Measurements from ENCODE around the gene THSD4. TPM values are rescaled to one million over a fixed set of nuclear protein-coding genes. Genes with fewer than 3 reads are reported as not detected.
"Not testable (repeated sequence)": the region's sequence is repeated elsewhere in the genome, so short reads cannot be mapped to it uniquely, and the experiment has no call there.

THSD4 gene
- total RNA-seq, 2 experiments from 2014 or later = not detected

GRCh38 chr15:71145648-71146047 lies 30.4 kb downstream of the THSD4 start:
- ChIA-PET POLR2A (no interaction called here), CTCF (no interaction called here)
- Mint-ChIP-seq H3K36me3 (ENCODE audit: low read depth) (no peaks in the 10 kb centered on the region), H3K9me3 (ENCODE audit: insufficient read depth) (no peaks in the 10 kb centered on the region), H3K4me3 (no peak overlapping the region), H3K27ac (no peak overlapping the region), H3K4me1 (ENCODE audit: low read depth) (no peaks in the 10 kb centered on the region), H3K27me3 (ENCODE audit: low read depth) (peaks cover 3% of the 10 kb centered on the region)
- DNase-seq = no peak
- ATAC-seq = no peak

GRCh38 chr15:71146580-71146982 lies 31.3 kb downstream of the THSD4 start:
- H3K4me1 Mint-ChIP-seq (ENCODE audit: low read depth) = no peaks in the 10 kb centered on the region
- no peaks in the 10 kb centered on the region for H3K9me3 Mint-ChIP-seq (ENCODE audit: insufficient read depth)
- H3K4me3 Mint-ChIP-seq = no peak overlapping the region
- DNase-seq = no peak
- ATAC-seq = no peak
- H3K27ac Mint-ChIP-seq = no peak overlapping the region
- POLR2A ChIA-PET = no interaction called here
- CTCF ChIA-PET = no interaction called here
- no peaks in the 10 kb centered on the region for H3K36me3 Mint-ChIP-seq (ENCODE audit: low read depth)
- H3K27me3 Mint-ChIP-seq (ENCODE audit: low read depth) = peaks cover 3% of the 10 kb centered on the region

- POLR2A ChIA-PET = no interaction called here
- no peak overlapping the region for H3K27ac Mint-ChIP-seq
- no peaks in the 10 kb centered on the region for H3K9me3 Mint-ChIP-seq (ENCODE audit: insufficient read depth)
- ATAC-seq (no peak), DNase-seq (no peak)
- H3K4me1 Mint-ChIP-seq (ENCODE audit: low read depth) = no peaks in the 10 kb centered on the region
- CTCF ChIA-PET = no interaction called here
- no peak overlapping the region for H3K4me3 Mint-ChIP-seq
- no peaks in the 10 kb centered on the region for H3K36me3 Mint-ChIP-seq (ENCODE audit: low read depth)
- H3K27me3 Mint-ChIP-seq (ENCODE audit: low read depth) = peaks cover 3% of the 10 kb centered on the region
Observed at GRCh38 chr15:71148048-71148447, 32.8 kb downstream of the THSD4 start.

GRCh38 chr15:71149646-71150557 lies 34.6 kb downstream of the THSD4 start:
- ChIA-PET POLR2A (no interaction called here), CTCF (interaction anchor here (0.7 kb wide), 1 partner anchor 291 kb away, joined by 3 read pairs; no protein-coding TSS in a partner anchor)
- DNase-seq = no peak
- H3K9me3 Mint-ChIP-seq (ENCODE audit: insufficient read depth) = no peaks in the 10 kb centered on the region
- no peak overlapping the region for H3K27ac Mint-ChIP-seq
- no peaks in the 10 kb centered on the region for H3K4me1 Mint-ChIP-seq (ENCODE audit: low read depth)
- no peaks in the 10 kb centered on the region for H3K36me3 Mint-ChIP-seq (ENCODE audit: low read depth)
- H3K4me3 Mint-ChIP-seq = no peak overlapping the region
- peaks cover 3% of the 10 kb centered on the region for H3K27me3 Mint-ChIP-seq (ENCODE audit: low read depth)
- no peak for ATAC-seq

GRCh38 chr15:71151081-71151480 lies 35.8 kb downstream of the THSD4 start:
- no peak for DNase-seq
- no peak overlapping the region for H3K27ac Mint-ChIP-seq
- POLR2A ChIA-PET = no interaction called here

GRCh38 chr15:71152542-71152941 lies 37.3 kb downstream of the THSD4 start:
- ChIA-PET CTCF (no interaction called here), POLR2A (no interaction called here)
- Mint-ChIP-seq H3K9me3 (ENCODE audit: insufficient read depth) (no peaks in the 10 kb centered on the region), H3K27me3 (ENCODE audit: low read depth) (no peaks in the 10 kb centered on the region), H3K4me1 (ENCODE audit: low read depth) (no peaks in the 10 kb centered on the region), H3K4me3 (no peak overlapping the region), H3K36me3 (ENCODE audit: low read depth) (no peaks in the 10 kb centered on the region), H3K27ac (no peak overlapping the region)
- DNase-seq (no peak), ATAC-seq (no peak)

More at GRCh38 chr15:71151081-71151480, 35.8 kb downstream of the THSD4 start:
- CTCF ChIA-PET = interaction anchor here (0.7 kb wide), 1 partner anchor 289 kb away, joined by 3 read pairs; no protein-coding TSS in a partner anchor
- Mint-ChIP-seq H3K4me3 (no peak overlapping the region), H3K36me3 (ENCODE audit: low read depth) (no peaks in the 10 kb centered on the region), H3K4me1 (ENCODE audit: low read depth) (no peaks in the 10 kb centered on the region), H3K27me3 (ENCODE audit: low read depth) (peaks cover under 1% of the 10 kb centered on the region), H3K9me3 (ENCODE audit: insufficient read depth) (no peaks in the 10 kb centered on the region)
- no peak for ATAC-seq

- Mint-ChIP-seq H3K27ac (no peak overlapping the region), H3K9me3 (ENCODE audit: insufficient read depth) (no peaks in the 10 kb centered on the region), H3K36me3 (ENCODE audit: low read depth) (no peaks in the 10 kb centered on the region), H3K27me3 (ENCODE audit: low read depth) (no peaks in the 10 kb centered on the region), H3K4me1 (ENCODE audit: low read depth) (no peaks in the 10 kb centered on the region), H3K4me3 (no peak overlapping the region)
- ATAC-seq (no peak), DNase-seq (no peak)
- POLR2A ChIA-PET = no interaction called here
- CTCF ChIA-PET = no interaction called here
Observed at GRCh38 chr15:71153823-71154524, 38.7 kb downstream of the THSD4 start.

- Mint-ChIP-seq H3K4me1 (ENCODE audit: low read depth) (no peaks in the 10 kb centered on the region), H3K27ac (no peak overlapping the region), H3K9me3 (ENCODE audit: insufficient read depth) (no peaks in the 10 kb centered on the region), H3K4me3 (no peak overlapping the region), H3K27me3 (ENCODE audit: low read depth) (no peaks in the 10 kb centered on the region), H3K36me3 (ENCODE audit: low read depth) (no peaks in the 10 kb centered on the region)
- no peak for DNase-seq
- ChIA-PET POLR2A (no interaction called here), CTCF (no interaction called here)
- no peak for ATAC-seq
Observed at GRCh38 chr15:71154607-71155200, 39.4 kb downstream of the THSD4 start.

GRCh38 chr15:71155534-71155933 lies 40.3 kb downstream of the THSD4 start:
- no peaks in the 10 kb centered on the region for H3K27me3 Mint-ChIP-seq (ENCODE audit: low read depth)
- H3K36me3 Mint-ChIP-seq (ENCODE audit: low read depth) = no peaks in the 10 kb centered on the region

GRCh38 chr15:71160976-71161375 lies 45.7 kb downstream of the THSD4 start:
- Mint-ChIP-seq H3K4me3 (no peak overlapping the region), H3K27me3 (ENCODE audit: low read depth) (peaks cover 2% of the 10 kb centered on the region), H3K4me1 (ENCODE audit: low read depth) (no peaks in the 10 kb centered on the region), H3K27ac (no peak overlapping the region), H3K36me3 (ENCODE audit: low read depth) (no peaks in the 10 kb centered on the region), H3K9me3 (ENCODE audit: insufficient read depth) (peaks cover 6% of the 10 kb centered on the region)
- no peak for ATAC-seq
- no peak for DNase-seq
- CTCF ChIA-PET = no interaction called here
- POLR2A ChIA-PET = no interaction called here

More at GRCh38 chr15:71155534-71155933, 40.3 kb downstream of the THSD4 start:
- Mint-ChIP-seq H3K4me3 (no peak overlapping the region), H3K27ac (no peak overlapping the region), H3K9me3 (ENCODE audit: insufficient read depth) (no peaks in the 10 kb centered on the region), H3K4me1 (ENCODE audit: low read depth) (no peaks in the 10 kb centered on the region)
- ChIA-PET CTCF (no interaction called here), POLR2A (no interaction called here)
- ATAC-seq = no peak
- DNase-seq = no peak

GRCh38 chr15:71162309-71162708 lies 47.0 kb downstream of the THSD4 start:
- H3K9me3 Mint-ChIP-seq (ENCODE audit: insufficient read depth) = peaks cover 6% of the 10 kb centered on the region
- no peak overlapping the region for H3K4me3 Mint-ChIP-seq
- DNase-seq = no peak
- CTCF ChIA-PET = no interaction called here
- H3K27me3 Mint-ChIP-seq (ENCODE audit: low read depth) = peaks cover 2% of the 10 kb centered on the region
- ATAC-seq = no peak
- H3K4me1 Mint-ChIP-seq (ENCODE audit: low read depth) = no peaks in the 10 kb centered on the region
- H3K27ac Mint-ChIP-seq = no peak overlapping the region
- H3K36me3 Mint-ChIP-seq (ENCODE audit: low read depth) = no peaks in the 10 kb centered on the region
- POLR2A ChIA-PET = no interaction called here

- DNase-seq; POLR2A ChIA-PET; H3K4me3 Mint-ChIP-seq; H3K9me3 Mint-ChIP-seq (ENCODE audit: insufficient read depth); H3K27ac Mint-ChIP-seq; H3K4me1 Mint-ChIP-seq (ENCODE audit: low read depth); ATAC-seq; CTCF ChIA-PET; H3K27me3 Mint-ChIP-seq (ENCODE audit: low read depth); H3K36me3 Mint-ChIP-seq (ENCODE audit: low read depth): not testable (repeated sequence)
Observed at GRCh38 chr15:71164606-71165005, 49.3 kb downstream of the THSD4 start.

Measured in activated CD8-positive, alpha-beta T cell treated with anti-CD3 and anti-CD28 coated beads, Interleukin-2, amount 10 ng/mL, durations not matched to agents 7 days and 5 days (primary cell).